Caco-2 (cell line): ENCODE data around the gene CECR2. TPM values are rescaled to one million over a fixed set of nuclear protein-coding genes. Genes with fewer than 3 reads are reported as not detected.

Source experiments
- BruUV-seq: library from RNA; stranded (reverse); fragments of 400-500 nt; replicated peaks from 2 replicates; lab custom pipeline; 2021; lab: Mats Ljungman, UMichigan
- CTCF ChIA-PET: fragments of 300-600 bp; sonication (Branson Sonifier 250); formaldehyde crosslinking; loops from one replicate; lab custom pipeline; 2022; ENCODE audit warnings: antibody characterized with exemption; lab: Charles Lee
- POLR2A ChIA-PET: fragments of 300-600 bp; sonication (Branson Sonifier 250); formaldehyde crosslinking; loops from one replicate; lab custom pipeline; 2022; ENCODE audit warnings: antibody characterized with exemption; lab: Charles Lee
- DNase-seq, 2 experiments: peaks; one replicate each; pipeline versions ENCODE4 v3.0.0 to v3.0.0-alpha.2; 2020 to 2022
- H3K27me3 ChIP-seq: replicated peaks from 2 replicates; pipeline ENCODE4 v1.6.0; 2011; ENCODE audit warnings: low read length; ENCODE audit not compliant: control insufficient read depth, insufficient read depth
- H3K36me3 ChIP-seq: 2 replicates; pipeline ENCODE4 v1.5.1; 2011; ENCODE audit warnings: low read length; ENCODE audit not compliant: control insufficient read depth, insufficient read depth
- H3K4me1 ChIP-seq: fragments of 250-450 bp; sonication (Bioruptor Pico); 2 replicates; pipeline ENCODE4 v1.5.1; 2020; ENCODE audit warnings: mild to moderate bottlenecking
- H3K4me3 ChIP-seq: 2 replicates; pipeline ENCODE4 v1.5.1; 2011; ENCODE audit warnings: low read depth, mild to moderate bottlenecking, control low read depth, low read length
- H3K9me3 ChIP-seq: fragments of 250-450 bp; sonication (Bioruptor Pico); 2 replicates; pipeline ENCODE4 v1.5.1; 2020; ENCODE audit warnings: mild to moderate bottlenecking, moderate library complexity
- H3K27ac Mint-ChIP-seq: one replicate; pipeline ENCODE4 v1.8.0; 2022; ENCODE audit warnings: mixed read lengths; ENCODE audit not compliant: unreplicated experiment
- H3K27me3 Mint-ChIP-seq: one replicate; pipeline ENCODE4 v1.8.0; 2022; ENCODE audit warnings: mixed read lengths; ENCODE audit not compliant: insufficient read depth, unreplicated experiment
- H3K36me3 Mint-ChIP-seq: one replicate; pipeline ENCODE4 v1.8.0; 2022; ENCODE audit warnings: mild to moderate bottlenecking, mixed read lengths; ENCODE audit not compliant: insufficient read depth, unreplicated experiment
- H3K4me1 Mint-ChIP-seq: one replicate; pipeline ENCODE4 v1.8.0; 2022; ENCODE audit warnings: low read depth, mixed read lengths; ENCODE audit not compliant: unreplicated experiment
- H3K4me3 Mint-ChIP-seq: one replicate; pipeline ENCODE4 v1.8.0; 2022; ENCODE audit warnings: mild to moderate bottlenecking, moderate library complexity, mixed read lengths; ENCODE audit not compliant: unreplicated experiment
- H3K9me3 Mint-ChIP-seq: one replicate; pipeline ENCODE4 v1.8.0; 2022; ENCODE audit warnings: mixed read lengths; ENCODE audit not compliant: unreplicated experiment
- CTCF ChIP-seq, 2 experiments: fragments of 200-600 bp in 1 of 2; IDR thresholded peaks; 1 replicate in 1 of 2; 2 replicates in 1 of 2; pipeline versions ENCODE4 v1.5.1 to v1.8.0; 2011 to 2022; ENCODE audit warnings: antibody characterized with exemption in 1 of 2, control low read depth in 1 of 2, inconsistent platforms in 1 of 2, low read depth in 1 of 2, low read length in 1 of 2, mild to moderate bottlenecking in 1 of 2, moderate library complexity in 1 of 2; ENCODE audit not compliant: insufficient read depth in 1 of 2, severe bottlenecking in 1 of 2, unreplicated experiment in 1 of 2
- intact Hi-C: fragments of 100-400 bp; cut with micrococcal nuclease; formaldehyde crosslinking; loops from one replicate; pipeline ENCODE4 v1.10.0; 2022; ENCODE audit not compliant: unreplicated experiment
- total RNA-seq: library from RNA; stranded (reverse); gene quantifications from 2 replicates; pipeline ENCODE4 v1.2.3, GENCODE V29; 2022

The CECR2 gene
- total RNA-seq, 1 experiment from 2014 or later = 1.1 TPM

DNA sequence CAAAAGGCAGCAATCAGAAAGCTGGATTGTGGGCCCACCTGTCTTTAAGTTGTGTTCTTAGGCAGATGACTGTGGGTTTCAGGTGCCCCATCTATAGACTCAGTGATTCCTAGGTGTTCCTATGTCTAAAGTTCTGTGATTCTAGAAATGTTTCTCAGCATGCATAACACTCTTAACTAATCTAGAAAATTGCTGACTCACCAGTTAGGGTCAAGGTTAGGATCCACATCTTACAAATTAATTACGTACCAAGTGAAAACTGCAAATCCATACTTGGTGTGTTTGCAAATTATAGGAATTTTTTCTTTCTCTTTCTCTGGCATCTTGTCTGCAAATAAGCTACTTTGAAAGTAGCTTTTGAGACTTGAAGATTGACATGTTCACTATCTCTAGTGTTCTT, 7.7 kb downstream of the CECR2 start:
- peaks cover 9% of the 10 kb centered on the region for H3K4me1 Mint-ChIP-seq
- no peak overlapping the region for H3K27ac Mint-ChIP-seq
- CTCF ChIA-PET = no interaction called here
- intact Hi-C loops = no loop called here
- Histone ChIP-seq H3K36me3 (no peaks in the 10 kb centered on the region), H3K4me3 (no peak overlapping the region), H3K27me3 (no peaks in the 10 kb centered on the region), H3K4me1 (no peaks in the 10 kb centered on the region), H3K9me3 (no peaks in the 10 kb centered on the region)
- BruUV-seq = no TSS peak
- no peak overlapping the region for H3K4me3 Mint-ChIP-seq
- POLR2A ChIA-PET = interaction anchor here (0.6 kb wide), 1 partner anchor 154 kb away, joined by 6 read pairs; no protein-coding TSS in a partner anchor
- no peaks in the 10 kb centered on the region for H3K36me3 Mint-ChIP-seq
- TF ChIP-seq CTCF (IDR thresholded peaks at IDR 0.05; ENCODE audit: insufficient read depth in 1 of 2, low read depth in 1 of 2, low read length in 1 of 2, severe bottlenecking in 1 of 2, unreplicated experiment in 1 of 2) = no peak
- H3K9me3 Mint-ChIP-seq = no peaks in the 10 kb centered on the region
- DNase-seq = no peak
- peaks cover 7% of the 10 kb centered on the region for H3K27me3 Mint-ChIP-seq

DNA sequence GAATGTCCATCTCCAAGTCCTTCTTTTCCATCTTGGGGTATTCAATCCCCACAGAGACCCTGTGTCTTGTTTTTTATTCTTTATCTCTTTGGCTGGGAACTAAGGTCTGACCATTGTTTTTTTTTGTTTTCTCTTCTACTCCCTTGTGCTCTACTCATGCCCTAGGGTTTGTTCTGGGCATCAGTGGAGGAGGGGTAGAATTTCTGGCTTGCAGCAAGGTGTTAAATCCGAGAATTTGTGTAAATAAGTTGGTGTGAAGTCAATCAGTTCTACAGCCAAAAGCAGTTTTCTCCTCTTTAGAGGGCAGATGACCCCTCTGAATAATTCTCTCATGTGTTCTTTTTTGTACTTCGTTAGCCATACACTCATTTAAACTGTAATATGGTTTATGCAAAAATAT, 10.7 kb downstream of the CECR2 start:
- intact Hi-C loops = no loop called here
- Mint-ChIP-seq H3K9me3 (no peaks in the 10 kb centered on the region), H3K36me3 (no peaks in the 10 kb centered on the region), H3K27ac (no peak overlapping the region), H3K4me1 (peaks cover 9% of the 10 kb centered on the region), H3K4me3 (no peak overlapping the region), H3K27me3 (peaks cover 4% of the 10 kb centered on the region)
- Histone ChIP-seq H3K36me3 (no peaks in the 10 kb centered on the region), H3K9me3 (peaks cover 5% of the 10 kb centered on the region; the same call in 1 of the 2 replicates), H3K4me3 (no peak overlapping the region), H3K4me1 (no peaks in the 10 kb centered on the region), H3K27me3 (no peaks in the 10 kb centered on the region)
- TF ChIP-seq CTCF (IDR thresholded peaks at IDR 0.05; ENCODE audit: insufficient read depth in 1 of 2, low read depth in 1 of 2, low read length in 1 of 2, severe bottlenecking in 1 of 2, unreplicated experiment in 1 of 2) = no peak
- no peak for DNase-seq
- ChIA-PET POLR2A (no interaction called here), CTCF (interaction anchor here (0.6 kb wide), 1 partner anchor 122 kb away, joined by 5 read pairs; no protein-coding TSS in a partner anchor)
- no TSS peak for BruUV-seq

- TF ChIP-seq CTCF (IDR thresholded peaks at IDR 0.05; ENCODE audit: insufficient read depth in 1 of 2, low read depth in 1 of 2, low read length in 1 of 2, severe bottlenecking in 1 of 2, unreplicated experiment in 1 of 2) = no peak
- Mint-ChIP-seq H3K27me3 (peaks cover under 1% of the 10 kb centered on the region), H3K36me3 (no peaks in the 10 kb centered on the region), H3K4me3 (no peak overlapping the region), H3K9me3 (no peaks in the 10 kb centered on the region), H3K4me1 (peaks cover 9% of the 10 kb centered on the region), H3K27ac (no peak overlapping the region)
- no peak for DNase-seq
- H3K4me3 ChIP-seq = no peak overlapping the region
- H3K27me3 ChIP-seq = no peaks in the 10 kb centered on the region
- BruUV-seq = no TSS peak
- H3K4me1 ChIP-seq = no peaks in the 10 kb centered on the region
- intact Hi-C loops = no loop called here
- H3K9me3 ChIP-seq = peaks cover 5% of the 10 kb centered on the region; the same call in 1 of the 2 replicates
- ChIA-PET POLR2A (no interaction called here), CTCF (no interaction called here)
- no peaks in the 10 kb centered on the region for H3K36me3 ChIP-seq
These were observed 11.3 kb downstream of the CECR2 start for GRCh38 chr22:17380359-17381087.
